Activated CD8-positive, alpha-beta T cell treated with anti-CD3 and anti-CD28 coated beads for 36 hours (primary cell): ENCODE measurements around the gene RGS12. TPM values are rescaled to one million over a fixed set of nuclear protein-coding genes. Genes with fewer than 3 reads are reported as not detected.

ENCODE experiments used
- ATAC-seq: fragments of 200-7000 bp; cut with Tn5 transposase; one replicate; pipeline ENCODE4 v1.10.0; 2021; ENCODE audit warnings: mild to moderate bottlenecking, moderate library complexity
- CTCF ChIA-PET: fragments of 350-600 bp; sonication (Branson Sonifier 250); formaldehyde crosslinking; loops from one replicate; lab custom pipeline; 2021; ENCODE audit warnings: antibody characterized with exemption; lab: Charles Lee
- POLR2A ChIA-PET: fragments of 350-600 bp; sonication (Branson Sonifier 250); formaldehyde crosslinking; loops from one replicate; lab custom pipeline; 2021; ENCODE audit warnings: antibody characterized with exemption; lab: Charles Lee
- DNase-seq: peaks from one replicate; pipeline ENCODE4 v3.0.0-alpha.2; 2020
- H3K27ac Mint-ChIP-seq: one replicate; pipeline ENCODE4 v1.8.0; 2021; ENCODE audit warnings: mild to moderate bottlenecking, mixed read lengths
- H3K27me3 Mint-ChIP-seq: one replicate; pipeline ENCODE4 v1.8.0; 2021; ENCODE audit warnings: mixed read lengths
- H3K36me3 Mint-ChIP-seq: one replicate; pipeline ENCODE4 v1.8.0; 2021; ENCODE audit warnings: low read depth, mixed read lengths
- H3K4me1 Mint-ChIP-seq: one replicate; pipeline ENCODE4 v1.8.0; 2021; ENCODE audit warnings: low read depth, mixed read lengths
- H3K4me3 Mint-ChIP-seq: one replicate; pipeline ENCODE4 v1.8.0; 2021; ENCODE audit warnings: mild to moderate bottlenecking, moderate library complexity, mixed read lengths
- H3K9me3 Mint-ChIP-seq: one replicate; pipeline ENCODE4 v1.8.0; 2021; ENCODE audit warnings: mixed read lengths
- CTCF ChIP-seq: fragments of 200-600 bp; IDR thresholded peaks from one replicate; pipeline ENCODE4 v1.8.0; 2022; ENCODE audit warnings: antibody characterized with exemption, mild to moderate bottlenecking
- intact Hi-C: fragments of 100-400 bp; cut with micrococcal nuclease; formaldehyde crosslinking; loops from one replicate; pipeline ENCODE4 v1.10.0; 2022
- total RNA-seq, 2 experiments: library from RNA; stranded (reverse); gene quantifications; one replicate each; pipeline ENCODE4 v1.2.3, GENCODE V29; 2021

Gene RGS12
- 1 to 10 TPM; 4.6 to 4.7 TPM for total RNA-seq

DNA sequence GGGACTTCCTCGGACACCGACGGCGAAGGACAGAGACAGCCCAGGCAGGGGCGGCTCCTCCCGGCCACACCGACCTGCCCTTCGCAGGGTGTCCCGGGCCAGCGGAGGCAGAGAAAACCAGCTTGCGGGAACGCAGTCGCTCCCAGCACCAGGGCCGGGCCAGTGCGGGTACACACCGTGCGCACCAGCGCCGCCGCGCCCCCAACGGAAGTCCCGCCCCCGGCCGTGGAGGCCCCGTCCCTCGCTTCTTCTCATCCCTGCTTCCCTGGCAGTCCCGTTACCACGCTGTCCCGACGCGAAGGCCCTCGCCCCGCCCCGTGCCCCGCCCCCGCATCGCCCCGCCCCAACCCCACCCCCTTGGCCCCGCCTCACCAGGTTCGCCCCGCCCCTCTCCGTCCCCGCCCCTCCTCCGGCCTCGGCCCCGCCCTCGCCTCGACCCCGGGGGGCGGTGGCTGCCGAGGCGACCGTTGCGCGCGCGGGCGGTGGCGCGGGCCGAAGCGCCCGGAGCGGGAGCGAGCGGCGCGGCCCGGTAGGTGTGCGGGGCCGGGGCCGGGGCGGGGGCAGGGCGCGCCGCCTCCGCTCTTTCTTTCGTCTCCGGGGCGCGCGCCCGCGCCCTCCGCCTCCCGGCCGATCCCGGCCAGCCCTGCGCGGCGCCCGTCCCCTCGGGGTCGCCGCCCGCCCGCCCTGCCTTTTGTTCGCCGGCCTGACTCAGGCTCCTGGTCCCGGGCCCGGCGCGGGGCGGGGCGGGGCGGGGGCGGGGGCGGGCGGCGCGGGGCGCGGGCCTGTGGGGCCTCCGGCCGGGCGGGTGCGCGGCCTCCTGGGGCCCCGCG is at the start of gene RGS12:
Gene RGS12 (plus strand): TSS at position 451 of the 830 bp plus-strand sequence. CDS start 23,150 bp downstream, outside the sequence.
- TF ChIP-seq CTCF: no peak
- peak; percentile 86 for DNase-seq
- ChIA-PET POLR2A (interaction anchor here (1.2 kb wide), 1 partner anchor 25 kb away, joined by 3 read pairs; no protein-coding TSS in a partner anchor), CTCF (no interaction called here)
- H3K36me3 Mint-ChIP-seq: no peaks in the 10 kb centered on the region
- peaks cover 11% of the 10 kb centered on the region for H3K4me1 Mint-ChIP-seq
- H3K27ac Mint-ChIP-seq: no peak within 1 kb of the TSS
- H3K9me3 Mint-ChIP-seq: peaks cover 4% of the 10 kb centered on the region
- ATAC-seq: peak; percentile 83
- peak within 1 kb of the TSS; percentile 75 for H3K4me3 Mint-ChIP-seq
- peaks cover 27% of the 10 kb centered on the region for H3K27me3 Mint-ChIP-seq
- intact Hi-C loops: no loop called here

GRCh38 chr4:3243136-3243780 is 49.6 kb upstream of the RGS12 start:
- ATAC-seq (no peak), DNase-seq (no peak)
- CTCF ChIA-PET: no interaction called here
- Mint-ChIP-seq H3K27ac (no peak overlapping the region), H3K4me1 (peaks cover 9% of the 10 kb centered on the region), H3K4me3 (no peak overlapping the region), H3K9me3 (no peaks in the 10 kb centered on the region), H3K36me3 (no peaks in the 10 kb centered on the region), H3K27me3 (no peaks in the 10 kb centered on the region)
- POLR2A ChIA-PET: no interaction called here
- intact Hi-C loops: no loop called here
- no peak for TF ChIP-seq CTCF

DNA sequence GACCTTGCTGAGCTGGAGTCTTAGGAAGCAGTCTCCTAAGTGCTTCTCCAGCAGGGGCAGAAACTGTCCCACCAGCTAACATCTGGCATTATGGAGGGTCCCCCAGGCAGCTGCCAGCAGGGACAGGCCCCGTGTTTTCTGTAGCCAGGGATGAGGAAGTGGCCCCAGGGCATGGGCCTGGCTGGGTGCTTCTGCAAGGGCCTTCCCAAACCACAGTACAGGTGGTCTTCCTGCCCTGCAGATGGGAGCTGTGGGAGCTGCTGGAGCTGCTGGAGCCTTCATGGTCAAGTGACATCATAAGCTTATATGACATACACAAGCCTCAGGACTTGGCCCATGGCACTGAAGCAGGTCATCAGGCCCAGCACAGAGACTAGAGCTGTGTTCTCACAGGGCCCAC is 48.8 kb upstream of the RGS12 start:
- Mint-ChIP-seq H3K36me3 (no peaks in the 10 kb centered on the region), H3K27me3 (no peaks in the 10 kb centered on the region), H3K9me3 (no peaks in the 10 kb centered on the region), H3K4me1 (peaks cover 9% of the 10 kb centered on the region), H3K4me3 (no peak overlapping the region), H3K27ac (no peak overlapping the region)
- ChIA-PET CTCF (interaction anchor here (0.9 kb wide), 1 partner anchor 137 kb away, joined by 4 read pairs; no protein-coding TSS in a partner anchor), POLR2A (no interaction called here)
- TF ChIP-seq CTCF: no peak
- intact Hi-C loops: no loop called here
- ATAC-seq (no peak), DNase-seq (no peak)

DNA sequence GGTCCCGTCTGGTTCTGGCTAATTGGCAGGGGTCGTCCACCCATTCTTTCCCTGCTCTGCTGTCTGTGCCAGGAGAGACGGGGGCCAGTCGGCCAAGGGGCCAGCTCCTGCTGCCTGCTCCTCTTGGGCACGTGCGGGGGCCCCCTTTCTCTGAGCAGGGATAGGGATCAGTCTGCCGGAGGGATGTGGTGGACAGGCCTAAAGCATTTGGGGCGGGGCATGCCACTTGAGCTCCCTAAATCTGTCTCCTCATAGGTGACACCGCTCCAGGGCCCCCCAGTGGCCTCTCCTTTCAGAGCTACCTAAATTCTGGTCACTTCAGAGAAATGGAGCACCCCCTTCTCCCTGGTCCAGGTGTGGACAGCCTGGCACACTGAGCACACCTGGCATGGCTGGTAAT is 48.1 kb upstream of the RGS12 start:
- POLR2A ChIA-PET: no interaction called here
- Mint-ChIP-seq H3K27me3 (no peaks in the 10 kb centered on the region), H3K4me1 (peaks cover 9% of the 10 kb centered on the region), H3K27ac (no peak overlapping the region), H3K36me3 (no peaks in the 10 kb centered on the region), H3K4me3 (no peak overlapping the region), H3K9me3 (no peaks in the 10 kb centered on the region)
- DNase-seq (no peak), ATAC-seq (no peak)
- intact Hi-C loops: no loop called here
- CTCF ChIA-PET: interaction anchor here (0.9 kb wide), 1 partner anchor 138 kb away, joined by 4 read pairs; no protein-coding TSS in a partner anchor
- TF ChIP-seq CTCF: no peak

GRCh38 chr4:3245676-3246075 is 47.1 kb upstream of the RGS12 start:
- no peak overlapping the region for H3K27ac Mint-ChIP-seq
- no peak for ATAC-seq
- H3K27me3 Mint-ChIP-seq: no peaks in the 10 kb centered on the region
- intact Hi-C loops: no loop called here
- TF ChIP-seq CTCF: no peak
- DNase-seq: no peak
- CTCF ChIA-PET: no interaction called here
- H3K9me3 Mint-ChIP-seq: no peaks in the 10 kb centered on the region
- peaks cover 9% of the 10 kb centered on the region for H3K4me1 Mint-ChIP-seq
- POLR2A ChIA-PET: no interaction called here
- no peak overlapping the region for H3K4me3 Mint-ChIP-seq
- no peaks in the 10 kb centered on the region for H3K36me3 Mint-ChIP-seq
